GM12878 (cell line): ENCODE results near the gene KIF6. TPM values are rescaled to one million over a fixed set of nuclear protein-coding genes. Genes with fewer than 3 reads are reported as not detected.

Source experiments
- ATAC-seq: fragments of 200-7000 bp; cut with Tn5 transposase; 3 replicates; pipeline ENCODE4 v1.9.1; 2020; ENCODE audit warnings: mild to moderate bottlenecking, moderate library complexity
- BruUV-seq: library from RNA; stranded (reverse); fragments of 400-500 nt; replicated peaks from 2 replicates; lab custom pipeline; 2021; lab: Mats Ljungman, UMichigan
- CTCF ChIA-PET: fragments of 300-600 bp; sonication (Branson Sonifier 250); formaldehyde crosslinking; extraction: SDS; loops from one replicate; lab custom pipeline; 2021; ENCODE audit warnings: inconsistent platforms; lab: Yijun Ruan, JAX
- POLR2A ChIA-PET: fragments of 350-600 bp; formaldehyde crosslinking; extraction: SDS; loops from one replicate; lab custom pipeline; 2021; ENCODE audit warnings: inconsistent platforms; lab: Charles Lee
- RAD21 ChIA-PET: fragments of 300-600 bp; sonication (Branson Sonifier 250); formaldehyde crosslinking; loops from one replicate; lab custom pipeline; 2023; ENCODE audit warnings: antibody characterized with exemption; ENCODE audit not compliant: unreplicated experiment; lab: Charles Lee
- SMC1A ChIA-PET: fragments of 300-600 bp; sonication (Branson Sonifier 250); formaldehyde crosslinking; loops from one replicate; lab custom pipeline; 2023; ENCODE audit not compliant: unreplicated experiment, uncharacterized antibody; lab: Charles Lee
- DNase-seq: peaks from one replicate; pipeline ENCODE4 v3.0.0-alpha.2; 2011; ENCODE audit warnings: low read depth, low spot score
- FAIRE-seq: peaks from 3 replicates; lab custom pipeline; 2011; peaks lifted over from hg19 to GRCh38; lab: Jason Lieb, UNC
- H2AFZ ChIP-seq: 2 replicates; pipeline ENCODE4 v1.6.0; 2011; ENCODE audit warnings: low read depth, low read length, control low read depth; ENCODE audit not compliant: control insufficient read depth
- H3K27ac ChIP-seq: 2 replicates; pipeline ENCODE4 v1.5.1; 2011; ENCODE audit warnings: control low read depth; ENCODE audit not compliant: control insufficient read depth, insufficient read depth
- H3K27me3 ChIP-seq, 2 experiments: replicated peaks in 1 of 2; 2 replicates each; pipeline versions ENCODE4 v1.6.0 to v1.6.1; 2011; ENCODE audit warnings: low read length in 1 of 2; ENCODE audit not compliant: control insufficient read depth in 2 of 2, insufficient read depth in 2 of 2
- H3K36me3 ChIP-seq, 2 experiments: 2 replicates each; pipeline ENCODE4 v1.5.1; 2011; ENCODE audit warnings: low read length in 1 of 2; ENCODE audit not compliant: control insufficient read depth in 2 of 2, insufficient read depth in 2 of 2
- H3K4me1 ChIP-seq: 2 replicates; pipeline ENCODE4 v1.6.1; 2011; ENCODE audit warnings: mild to moderate bottlenecking, low read length, moderate library complexity, mixed read lengths; ENCODE audit not compliant: control insufficient read depth, insufficient read depth
- H3K4me2 ChIP-seq: 2 replicates; pipeline ENCODE4 v1.6.0; 2011; ENCODE audit warnings: control low read depth; ENCODE audit not compliant: control insufficient read depth, insufficient read depth
- H3K4me3 ChIP-seq: fragments of 200-600 bp; sonication (generic); 2 replicates; pipeline ENCODE4 v1.5.1; 2016
- H3K79me2 ChIP-seq: 2 replicates; pipeline ENCODE4 v1.6.0; 2011; ENCODE audit warnings: low read length; ENCODE audit not compliant: control insufficient read depth, insufficient read depth
- H3K9ac ChIP-seq: 2 replicates; pipeline ENCODE4 v1.8.0; 2011; ENCODE audit warnings: low read length, control low read depth, mixed read lengths; ENCODE audit not compliant: control insufficient read depth, insufficient read depth
- H3K9me3 ChIP-seq: replicated peaks from 3 replicates; pipeline ENCODE4 v1.5.1; 2011; ENCODE audit warnings: mild to moderate bottlenecking, low read length; ENCODE audit not compliant: control insufficient read depth, insufficient read depth
- H4K20me1 ChIP-seq: 2 replicates; pipeline ENCODE4 v1.6.0; 2011; ENCODE audit not compliant: control insufficient read depth, insufficient read depth
- ATF2 ChIP-seq: IDR thresholded peaks from 2 replicates; pipeline ENCODE4 v1.6.1; 2012; ENCODE audit warnings: low read length, inconsistent platforms
- BCL3 ChIP-seq: IDR thresholded peaks from 2 replicates; pipeline ENCODE4 v1.6.1; 2011; ENCODE audit warnings: borderline replicate concordance, low read depth, mild to moderate bottlenecking, moderate library complexity, low read length; ENCODE audit not compliant: insufficient read depth, poor library complexity, severe bottlenecking
- CEBPZ ChIP-seq: fragments of 150-350 bp; IDR thresholded peaks from 2 replicates; pipeline ENCODE4 v1.6.1; 2016; ENCODE audit warnings: low read depth, low read length
- GATAD2B ChIP-seq: fragments of 450-650 bp; conservative IDR thresholded peaks from 2 replicates; pipeline ENCODE4 v1.6.1; 2017; ENCODE audit warnings: low read depth, mild to moderate bottlenecking, moderate library complexity
- IRF4 ChIP-seq: IDR thresholded peaks from 2 replicates; pipeline ENCODE4 v1.6.1; 2011; ENCODE audit warnings: low read depth, low read length
- KLF5 ChIP-seq: fragments of 450-650 bp; IDR thresholded peaks from 2 replicates; pipeline ENCODE4 v1.6.1; 2014; ENCODE audit warnings: mild to moderate bottlenecking; ENCODE audit not compliant: partially characterized antibody
- NR2C2 ChIP-seq: IDR thresholded peaks from 2 replicates; pipeline ENCODE4 v1.6.1; 2011; ENCODE audit warnings: borderline replicate concordance, low read depth; ENCODE audit not compliant: control insufficient read depth, insufficient read length
- PML ChIP-seq: IDR thresholded peaks from 2 replicates; pipeline ENCODE4 v1.6.1; 2012; ENCODE audit warnings: low read length, inconsistent platforms
- SMAD5 ChIP-seq: IDR thresholded peaks from 2 replicates; pipeline ENCODE4 v1.6.1; 2016; ENCODE audit warnings: antibody characterized with exemption, low read depth
- ZNF217 ChIP-seq: fragments of 450-650 bp; IDR thresholded peaks from 2 replicates; pipeline ENCODE4 v1.6.1; 2017; ENCODE audit warnings: antibody characterized with exemption, mild to moderate bottlenecking
- WGBS: methylation state at CpG from one replicate; pipeline ENCODE4 v1.1.6; 2016; ENCODE audit warnings: low lambda C conversion rate; ENCODE audit not compliant: insufficient replicate concordance, insufficient coverage; ENCODE audit errors: missing lambda C conversion rate; 5-methylcytosine and 5-hydroxymethylcytosine counted together
- in situ Hi-C: fragments of 300-500 bp; cut with MboI; formaldehyde crosslinking; loops from 9 replicates; pipeline ENCODE4 v1.14.3; 2018; ENCODE audit warnings: mixed read lengths
- intact Hi-C: fragments of 100-400 bp; cut with micrococcal nuclease; formaldehyde crosslinking; loops from one replicate; pipeline ENCODE4 v1.14.2; 2022; ENCODE audit not compliant: unreplicated experiment
- polyA plus RNA-seq, 11 experiments: library from polyadenylated mRNA; depleted of rRNA in 4 of 11; unstranded in 6 of 11; stranded (reverse) in 5 of 11; fragments of >200 nt; fragmentation: Nextera tagmentation in 4 of 11; fragmentation: Illumina TruSeq in 1 of 11; extraction: Ambion mirVana in 4 of 11; extraction: Trizol in 1 of 11; gene quantifications; 1 replicate in 1 of 11; 2 replicates in 10 of 11; pipeline versions ENCODE4 v1.2.1 to v1.2.3, GENCODE V29; 2011 to 2016; ENCODE audit warnings: inconsistent platforms in 2 of 11, missing spikeins in 2 of 11, low read depth in 1 of 11
- total RNA-seq, 4 experiments: library from RNA; depleted of rRNA in 3 of 4; stranded (reverse); fragments of >200 nt in 3 of 4; fragmentation: Illumina TruSeq in 1 of 4; extraction: Trizol in 1 of 4; gene quantifications; 2 replicates each; pipeline versions ENCODE4 v1.2.1 to v1.2.3, GENCODE V29; 2013 to 2021

The KIF6 gene
- total and polyA plus RNA-seq, 10 of the 15 experiments (the other 5 are each of a cell fraction or from before 2014, with no cell fraction given): 0.09 to 1.0 (median 0.28) TPM

- FAIRE-seq: no peak
- no peak for TF ChIP-seq ATF2
- no peak for TF ChIP-seq GATAD2B
- TF ChIP-seq ZNF217: no peak
- TF ChIP-seq SMAD5: no peak
- TF ChIP-seq CEBPZ: no peak
- no peak for TF ChIP-seq BCL3
- TF ChIP-seq KLF5: no peak
- TF ChIP-seq IRF4: no peak
- TF ChIP-seq NR2C2: no peak
- no peak for TF ChIP-seq PML
- RAD21 ChIA-PET: no interaction called here
- in situ Hi-C loops: no loop called here
- Histone ChIP-seq H3K79me2 (no peaks in the 10 kb centered on the region), H3K9ac (no peak overlapping the region), H3K27ac (no peak overlapping the region), H3K27me3 (0 out of 4 replicates have a peak, but pooled peaks cover 0 to 3% of the 10 kb centered on the region in 2 experiments), H3K4me2 (no peak overlapping the region), H3K9me3 (no peaks in the 10 kb centered on the region), H2AFZ (no peak overlapping the region), H3K36me3 (no peaks in the 10 kb centered on the region), H4K20me1 (no peaks in the 10 kb centered on the region), H3K4me3 (no peak overlapping the region), H3K4me1 (no peaks in the 10 kb centered on the region)
- CTCF ChIA-PET: interaction anchor here (0.6 kb wide), 1 partner anchor 23 kb away, joined by 3 read pairs; no protein-coding TSS in a partner anchor
- SMC1A ChIA-PET: interaction anchor here (0.9 to 1.2 kb wide), 2 partner anchors 11 to 378 kb away, joined by 3 to 5 read pairs; no protein-coding TSS in a partner anchor
- POLR2A ChIA-PET: no interaction called here
- 63% methylated on average over 6 of the region's 6 CpGs for WGBS
- intact Hi-C loops: no loop called here
- BruUV-seq: no TSS peak
- ATAC-seq: no peak
- no peak for DNase-seq
Measured at GRCh38 chr6:39731565-39731964, 6.4 kb upstream of the KIF6 start.
